Renal pelvis (tissue), 4 donors: Measurements from ENCODE around the gene DESI2. TPM values are rescaled to one million over a fixed set of nuclear protein-coding genes. Genes with fewer than 3 reads are reported as not detected.

ENCODE experiments used
- DNase-seq: peaks from one replicate; pipeline ENCODE4 v3.0.0-alpha.2; 2013
- polyA plus RNA-seq, 3 donors: library from polyadenylated mRNA; unstranded; fragments of 120-200 nt; gene quantifications; one replicate each; pipeline ENCODE4 v1.2.1, GENCODE V29; 2013; ENCODE audit not compliant: insufficient read length in 3 of 3

Gene DESI2
- polyA plus RNA-seq, 3 donors = 40.0 to 44.3 (median 41.3) TPM

DNA sequence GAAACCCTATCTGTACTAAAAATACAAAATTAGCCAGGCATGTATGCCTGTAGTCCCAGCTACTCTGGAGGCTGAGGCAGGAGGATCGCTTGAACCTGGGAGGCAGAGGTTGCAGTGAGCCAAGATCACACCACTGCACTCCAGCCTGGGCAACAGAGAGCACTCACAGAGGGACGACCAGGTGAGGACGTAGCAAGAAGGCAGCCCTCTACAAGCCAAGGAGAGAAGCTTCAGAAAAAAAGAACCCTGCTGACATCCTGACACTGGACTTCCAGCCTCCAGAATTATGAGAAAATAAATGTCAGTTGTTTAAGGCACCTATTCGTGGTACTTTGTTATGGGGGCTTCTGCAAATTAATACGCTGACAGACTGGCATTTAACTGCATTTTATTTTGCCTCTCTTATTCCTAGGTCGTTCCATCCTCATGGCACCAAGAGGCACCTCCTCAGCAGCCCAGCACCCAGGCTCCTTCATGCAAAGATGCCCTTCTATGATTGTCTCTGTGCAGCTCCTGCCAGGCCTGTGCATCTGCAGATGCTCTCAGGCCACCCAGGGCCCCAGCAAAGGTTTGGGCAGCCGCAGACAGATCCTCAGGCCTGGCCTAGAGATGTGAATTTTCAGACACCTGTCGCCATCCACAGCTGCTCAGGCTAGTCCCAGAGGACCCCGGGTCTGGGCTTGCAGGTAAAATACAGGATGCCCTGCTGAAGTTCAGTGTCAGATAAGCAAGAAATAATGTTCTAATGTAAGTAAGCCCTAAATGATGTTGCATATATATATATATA lies 96.5 kb downstream of the DESI2 start:
- no peak for DNase-seq

DNA sequence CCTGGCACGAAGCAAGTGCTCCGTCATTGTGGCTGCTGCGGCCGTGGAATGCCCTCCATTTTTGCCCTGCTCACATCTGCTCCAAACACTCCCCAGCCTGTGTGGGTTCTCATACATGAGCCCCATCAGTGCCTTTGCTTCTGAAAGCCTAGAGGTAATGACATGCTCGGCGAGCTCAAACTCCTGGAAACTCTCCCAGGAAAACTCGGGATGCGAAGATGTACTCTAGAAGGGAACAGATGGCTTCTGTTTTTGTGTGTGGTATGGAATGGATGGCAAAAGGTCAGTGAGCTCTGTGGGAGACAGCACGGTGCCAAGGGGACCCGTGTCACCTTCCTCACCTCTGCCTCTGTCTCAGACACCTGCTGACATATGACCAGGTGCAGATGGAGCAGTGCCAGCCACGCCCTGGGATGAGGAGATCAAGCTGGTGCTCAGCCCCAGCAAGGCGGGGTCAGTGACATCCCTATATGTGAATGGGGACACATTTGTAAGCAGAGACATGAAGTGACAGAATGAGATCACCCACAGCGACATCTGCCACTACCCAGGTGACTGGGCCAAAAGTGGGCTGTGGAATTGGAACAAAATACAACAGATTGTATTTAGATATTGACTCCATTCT lies 98.5 kb downstream of the DESI2 start:
- DNase-seq = no peak

DNA sequence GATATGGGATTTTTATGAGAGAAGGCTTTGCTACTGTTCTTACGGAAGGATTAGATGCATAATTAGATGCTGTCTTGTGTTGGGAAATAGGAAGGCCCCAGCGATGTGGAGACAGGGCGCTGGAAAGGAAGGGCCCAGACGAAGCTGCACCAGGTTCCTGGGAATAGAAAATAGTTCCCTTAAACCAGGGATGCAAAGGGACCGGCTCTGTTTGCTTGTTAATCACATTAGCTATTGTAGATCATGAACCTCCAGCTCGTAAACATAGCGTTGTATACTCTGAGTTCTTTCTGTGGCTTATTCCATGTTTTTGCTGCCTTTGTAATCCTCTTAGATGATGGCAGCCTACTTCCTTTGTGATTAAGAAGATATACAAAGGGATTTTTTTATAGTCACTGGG lies 102.7 kb downstream of the DESI2 start:
- no peak for DNase-seq

DNA sequence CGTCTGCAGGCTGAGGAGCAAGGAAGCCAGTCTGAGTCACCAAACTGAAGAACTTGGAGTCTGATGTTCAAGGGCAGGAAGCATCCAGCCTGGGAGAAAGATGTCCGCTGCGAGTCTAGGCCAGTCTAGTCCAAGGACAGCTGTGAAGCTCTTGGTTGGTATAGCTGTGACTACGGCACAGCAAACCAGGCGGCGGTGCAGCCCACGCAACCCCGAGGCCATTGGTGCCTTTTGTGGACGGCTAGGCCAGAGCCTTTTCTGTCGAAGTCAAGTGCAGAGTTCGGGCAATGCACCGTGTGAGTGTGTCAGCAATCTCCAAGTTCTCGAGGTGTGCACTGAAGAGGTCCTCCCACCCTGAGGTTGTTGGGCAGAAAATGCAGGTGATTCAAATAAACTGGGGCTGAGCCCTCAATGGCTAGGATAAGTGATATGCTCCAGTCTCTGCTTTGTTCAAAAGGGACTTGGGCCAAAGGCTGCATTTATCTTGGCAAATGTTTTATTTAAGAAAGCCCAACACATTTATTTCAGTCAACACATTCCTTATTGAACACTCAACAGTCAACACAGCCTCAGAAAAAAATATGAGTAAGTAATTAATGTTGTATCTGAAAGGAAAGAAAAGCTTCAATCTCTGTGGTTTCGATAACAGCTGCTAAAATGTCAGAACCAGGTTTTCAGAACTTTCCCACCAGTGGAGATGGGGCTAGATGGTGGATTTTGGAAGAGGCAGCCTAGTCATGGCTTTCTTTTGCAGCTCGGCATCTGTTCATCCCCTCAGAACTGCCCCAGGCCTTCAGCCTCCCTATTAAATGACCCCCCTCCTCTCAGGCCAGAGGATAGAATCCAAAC lies 104.4 kb downstream of the DESI2 start:
- no peak for DNase-seq

Other genes starting within 250 kb of the DESI2 start
- gene ADSS2, start 201.2 kb upstream of the DESI2 start, polyA plus RNA-seq = 10 to 100 TPM; 51.1 to 57.5 (median 54.0) TPM
- gene CATSPERE, start 191.9 kb upstream of the DESI2 start, polyA plus RNA-seq = 1 to 10 TPM; 1.5 to 1.8 (median 1.6) TPM
- gene COX20, start 182.5 kb downstream of the DESI2 start, polyA plus RNA-seq = 100 to 1,000 TPM in 2 of 3 donors, 10 to 100 TPM in 1; 85.8 to 118 (median 112) TPM
- 100 to 1,000 TPM; 603 to 639 (median 632) TPM for gene HNRNPU, start 211.4 kb downstream of the DESI2 start, polyA plus RNA-seq